Measurements from ENCODE around the gene MACF1.

The MACF1 gene

DNA sequence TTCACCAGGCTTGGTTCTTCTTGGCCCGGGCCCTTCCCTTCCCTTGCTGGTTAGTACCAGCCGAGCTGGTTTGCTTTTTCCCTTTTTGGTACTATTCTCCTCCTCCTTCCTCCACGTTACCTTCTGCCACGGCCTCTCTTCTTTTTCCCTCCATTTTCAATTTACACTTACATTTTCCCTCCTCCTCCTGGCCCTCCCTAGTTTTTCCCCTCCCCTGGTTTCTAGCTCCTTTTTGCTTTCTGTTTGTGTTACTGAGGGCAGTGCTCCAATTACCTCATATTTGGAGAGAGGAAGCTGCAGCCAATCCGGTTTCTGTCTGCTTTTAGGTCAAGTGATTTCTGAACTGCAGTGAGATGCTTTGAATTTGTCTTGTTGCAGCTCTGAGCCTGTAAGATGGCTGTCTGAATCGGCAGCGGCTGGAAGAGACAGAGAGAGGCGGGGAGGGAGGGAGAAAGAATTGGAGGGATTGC, 63.7 kb downstream of the MACF1 start:
- DNase-seq, result peak in 2 of 5 experiments; percentile 3 to 81

DNA sequence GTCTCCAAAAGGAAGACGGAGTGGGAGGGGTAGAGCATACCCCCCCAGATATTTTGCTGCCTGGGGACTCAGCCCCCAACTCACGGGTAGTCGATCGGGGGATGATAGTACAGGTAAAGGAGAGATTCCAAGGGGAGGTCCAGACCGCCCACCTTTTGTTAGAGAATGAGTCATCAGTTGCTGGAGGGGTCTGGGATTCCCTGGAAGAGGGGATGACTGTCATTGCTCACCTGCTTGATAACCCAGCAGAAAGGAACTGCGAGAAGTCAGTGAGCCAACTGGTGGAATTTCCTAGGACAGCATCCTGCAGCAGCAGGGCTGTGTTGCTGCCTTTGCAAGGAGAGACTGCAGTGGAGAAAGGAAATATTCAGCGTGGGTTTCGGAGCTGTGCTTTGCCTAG, 64.4 kb downstream of the MACF1 start:
- no peak for DNase-seq

DNA sequence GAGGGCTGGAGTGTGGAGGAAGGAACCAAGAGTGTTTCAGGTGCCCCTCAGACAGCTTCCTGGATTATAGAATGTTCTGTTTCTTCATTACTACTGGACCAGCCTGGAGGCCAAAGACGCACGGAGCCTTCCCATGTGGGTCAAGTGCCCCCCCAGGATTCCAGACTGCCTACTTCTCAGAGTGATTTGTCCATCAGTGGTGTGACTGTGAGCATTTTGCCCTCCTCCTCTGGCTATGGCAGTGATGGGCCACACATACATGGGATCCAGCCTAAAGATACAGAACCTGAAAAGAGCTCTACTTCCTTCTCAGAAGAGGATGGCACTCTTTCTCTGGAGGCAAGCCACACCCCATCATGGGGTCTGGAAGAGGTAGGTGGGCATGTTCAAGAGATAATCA, 64.9 kb downstream of the MACF1 start:
- no peak for DNase-seq

DNA sequence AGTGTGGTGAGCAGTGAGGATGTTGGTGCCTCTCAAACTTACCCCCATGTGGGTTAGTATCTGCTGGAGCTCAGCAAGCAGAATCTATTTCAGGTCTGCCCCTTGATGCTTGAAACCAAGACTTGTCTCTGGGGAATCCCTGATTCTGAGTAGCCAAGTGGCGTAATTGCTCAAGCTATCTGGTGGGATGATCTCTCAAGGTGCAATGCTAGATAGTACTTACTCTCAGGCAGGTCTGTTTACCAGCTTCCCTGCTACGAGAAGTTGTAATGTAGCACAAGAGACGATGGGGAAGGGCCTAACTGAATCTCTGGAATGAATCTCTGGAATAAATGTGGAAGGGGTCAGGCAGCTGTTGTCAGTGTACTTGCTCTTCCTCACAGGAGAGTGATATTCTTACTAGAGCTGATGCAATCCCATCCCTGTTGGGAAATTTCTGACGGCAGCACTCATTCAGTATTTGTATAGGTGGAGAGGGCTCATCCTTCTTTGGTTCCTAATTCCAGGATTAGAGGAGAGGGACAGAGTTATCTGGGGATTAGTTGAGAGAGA, 65.4 kb downstream of the MACF1 start:
- peak in 1 of 5 experiments; percentile 79 for DNase-seq

DNA sequence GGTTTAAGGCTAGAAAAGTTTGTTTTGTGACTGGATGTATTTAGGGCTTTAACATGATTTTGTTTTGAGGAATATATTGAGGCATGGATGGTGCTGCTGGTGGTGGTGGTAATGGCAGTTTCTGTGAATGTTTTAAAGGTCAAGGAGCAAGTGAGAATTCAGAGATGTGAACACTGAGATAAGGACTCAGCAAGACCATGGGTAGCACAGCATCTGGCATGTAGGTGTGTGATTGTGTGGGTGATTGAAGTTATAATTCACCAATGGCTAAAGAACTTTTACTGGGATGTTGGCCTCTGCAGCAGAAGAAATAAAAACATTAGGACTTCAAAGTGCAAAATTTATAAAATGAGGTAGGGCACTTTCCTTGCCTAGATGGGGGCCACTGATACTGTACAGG, 65.9 kb downstream of the MACF1 start:
- DNase-seq, result no peak

DNA sequence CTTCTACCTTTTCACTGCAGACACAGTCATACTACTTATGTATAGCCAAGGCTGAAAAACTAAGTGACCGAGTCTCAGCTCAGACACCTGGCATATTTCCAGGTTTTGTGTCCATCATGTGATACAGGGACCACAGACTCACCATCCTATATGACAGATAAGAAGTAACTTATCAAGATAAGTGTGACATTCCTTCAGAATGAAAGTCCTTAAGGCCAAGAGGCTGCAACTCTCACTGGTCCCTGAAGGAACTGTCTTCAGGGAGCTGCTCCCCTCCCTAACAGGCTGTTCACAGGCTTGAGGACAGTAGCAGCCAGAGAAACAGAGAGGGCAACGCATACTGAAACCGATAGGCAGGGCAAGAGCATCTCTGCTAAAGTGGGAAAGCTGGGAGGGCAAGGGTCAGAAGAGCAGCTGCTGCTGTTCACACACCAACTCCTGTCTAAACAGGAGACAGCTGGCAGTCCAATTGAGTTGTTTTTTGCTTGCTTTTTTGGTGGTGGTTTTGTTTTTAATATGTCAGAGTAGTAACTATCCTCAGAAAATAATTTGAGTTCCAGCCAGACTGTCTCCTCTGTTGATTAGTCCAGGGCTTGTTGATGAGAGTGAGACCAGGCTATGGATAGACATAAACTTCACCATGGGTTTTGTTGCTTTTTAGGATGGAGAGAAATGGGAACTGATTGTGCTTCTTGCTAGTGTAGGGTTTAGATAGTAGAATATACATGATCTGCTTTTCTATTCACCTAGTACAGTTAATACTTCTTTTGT, 67.7 kb downstream of the MACF1 start:
- peak in 1 of 5 experiments; percentile 60 for DNase-seq

DNA sequence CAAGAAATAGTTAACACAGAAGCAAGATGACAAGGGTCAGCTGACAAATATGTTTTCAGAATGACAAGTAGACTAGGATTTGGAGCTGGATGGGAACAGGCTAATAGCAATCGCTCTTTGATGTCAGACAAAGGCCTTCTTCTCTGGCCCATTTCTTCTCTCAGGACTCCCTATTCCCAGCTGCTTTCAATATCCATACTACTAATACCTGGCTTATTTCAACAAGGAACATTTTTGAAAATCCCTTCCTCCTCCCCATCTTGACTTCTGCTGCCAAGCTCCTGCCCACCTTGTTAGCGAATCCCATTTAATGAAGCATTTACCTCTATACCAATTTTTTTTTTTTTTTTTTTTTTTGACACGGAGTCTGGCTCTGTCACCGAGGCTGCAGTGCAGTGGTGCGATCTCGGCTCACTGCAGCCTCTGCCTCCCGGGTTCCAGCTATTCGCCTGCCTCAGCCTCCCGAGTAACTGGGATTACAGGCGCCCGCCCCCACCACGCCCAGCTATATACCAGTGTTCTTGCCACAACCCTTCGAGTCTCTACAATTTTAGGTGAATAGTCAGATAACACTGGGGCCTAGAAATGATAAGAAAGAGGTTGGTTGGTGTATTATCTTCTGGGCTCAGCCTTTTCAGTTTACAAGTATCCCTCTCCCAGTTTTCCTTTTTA, 68.4 kb downstream of the MACF1 start:
- DNase-seq, result no peak

DNA sequence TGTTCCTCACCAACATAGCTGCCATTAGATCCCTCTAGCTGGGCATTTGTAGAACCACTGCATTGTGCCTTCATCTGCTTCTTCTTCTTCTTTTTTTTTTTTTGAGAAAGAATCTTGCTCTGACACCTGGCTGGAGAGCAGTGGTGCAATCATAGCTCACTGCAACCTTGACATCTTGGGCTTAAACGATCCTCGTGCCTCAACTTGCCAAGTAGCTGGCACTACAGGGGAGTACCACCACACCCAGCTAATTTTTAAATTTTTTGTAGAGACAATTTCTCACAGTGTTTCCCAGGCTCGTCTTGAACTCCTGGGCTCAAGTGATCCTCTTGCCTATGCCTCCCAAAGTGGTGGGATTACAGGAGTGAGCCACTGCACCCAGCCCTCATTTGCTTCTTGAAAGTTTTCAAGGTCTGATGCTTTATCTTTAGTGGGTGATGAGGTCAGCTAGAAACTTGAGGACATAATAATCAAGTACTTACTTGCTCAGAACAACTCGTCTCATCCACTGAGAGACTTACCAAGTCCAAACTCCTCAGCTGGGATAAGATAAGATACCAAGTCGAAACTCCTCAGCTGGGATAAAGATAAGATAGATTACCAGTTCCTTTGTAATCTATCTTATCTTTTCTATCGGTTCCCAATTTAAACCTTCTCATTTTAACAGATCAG, 71.5 kb downstream of the MACF1 start:
- no peak for DNase-seq

DNA sequence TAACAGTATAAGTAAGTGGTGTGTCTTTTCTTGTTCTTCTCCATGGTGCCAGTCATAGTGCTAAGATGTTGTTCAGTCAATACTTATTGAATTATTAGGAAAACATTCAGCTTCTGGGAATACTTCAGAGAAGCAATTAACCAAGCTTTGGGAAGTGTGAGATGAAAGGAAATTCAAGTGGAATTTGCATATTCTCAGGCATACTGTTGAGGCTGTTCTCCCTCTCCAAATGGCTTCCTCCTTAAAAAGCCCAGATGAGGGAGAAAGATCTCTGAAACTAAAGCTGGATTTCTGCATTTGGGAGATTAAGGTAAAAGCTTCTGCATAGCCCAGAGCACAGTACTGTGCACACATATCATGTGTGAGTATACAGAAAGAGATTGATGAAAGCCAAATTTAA, 73.4 kb downstream of the MACF1 start:
- no peak for DNase-seq

DNA sequence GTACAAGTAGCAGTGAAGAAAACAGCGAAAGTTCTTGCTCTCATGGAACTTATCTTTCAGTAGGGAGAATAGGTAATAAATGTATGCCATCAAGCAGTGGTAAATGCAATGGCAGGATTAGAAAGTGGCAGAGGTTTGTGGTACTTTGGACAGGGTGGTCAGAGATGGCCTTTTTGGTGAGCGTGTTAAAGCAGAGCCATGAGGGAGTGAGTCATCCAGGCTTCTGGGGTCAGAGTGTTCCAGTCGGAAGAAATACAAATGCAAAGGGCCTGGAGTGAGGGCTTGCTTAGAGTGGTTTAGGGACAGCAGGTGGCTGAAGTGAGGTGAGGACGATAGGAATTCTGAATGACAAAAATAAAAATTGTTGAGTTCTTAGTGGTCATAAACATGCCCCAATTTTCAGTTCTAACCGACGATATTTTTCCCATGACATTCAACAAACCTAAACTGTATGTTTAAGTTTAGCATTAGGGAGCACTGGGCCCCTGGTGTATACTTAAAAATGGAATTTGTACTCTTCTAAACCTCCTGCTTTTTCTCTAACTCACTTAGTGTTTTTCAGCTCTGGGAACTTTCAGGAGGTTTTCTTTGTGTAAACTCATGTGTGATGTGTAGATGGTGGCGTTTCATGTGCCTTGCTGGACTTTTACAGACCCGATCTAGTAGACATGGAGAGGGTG, 78.2 kb downstream of the MACF1 start:
- no peak for DNase-seq

DNA sequence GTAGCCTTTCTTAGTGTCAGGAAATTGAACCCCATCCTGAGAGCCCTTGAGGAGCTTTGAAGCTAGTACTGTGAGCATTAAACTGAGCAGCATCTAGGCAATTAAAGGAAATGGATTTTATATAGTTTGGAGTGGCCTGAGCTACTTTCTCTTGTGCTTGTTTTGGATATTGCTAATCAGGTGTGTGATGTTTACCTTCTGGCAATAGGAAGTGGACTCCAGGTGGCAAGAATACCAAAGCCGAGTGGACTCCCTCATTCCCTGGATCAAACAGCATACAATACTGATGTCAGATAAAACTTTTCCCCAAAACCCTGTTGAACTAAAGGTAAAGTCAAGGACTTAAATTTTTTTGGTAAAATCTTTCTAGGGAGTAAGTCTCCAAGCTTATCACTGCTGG, 79.4 kb downstream of the MACF1 start:
- no peak for DNase-seq

DNA sequence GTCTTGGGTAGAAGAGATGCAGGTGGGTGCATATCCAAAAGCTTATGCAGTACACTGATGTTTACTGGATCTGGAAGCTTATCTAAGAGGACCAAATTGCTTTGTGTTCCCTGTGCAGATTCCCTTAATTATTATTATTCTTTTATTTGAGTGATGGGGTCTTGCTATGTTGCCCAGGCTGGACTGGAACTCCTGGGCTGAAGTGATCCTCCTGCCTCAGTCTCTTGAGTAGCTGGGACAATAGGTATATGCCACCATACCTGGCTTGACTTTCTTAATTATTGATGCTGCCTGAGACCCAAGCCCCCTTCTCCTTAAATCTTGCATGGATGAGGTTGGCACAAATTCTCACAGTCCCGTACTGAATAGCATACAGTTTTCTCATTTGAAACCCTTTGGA, 83.0 kb downstream of the MACF1 start:
- no peak for DNase-seq

DNA sequence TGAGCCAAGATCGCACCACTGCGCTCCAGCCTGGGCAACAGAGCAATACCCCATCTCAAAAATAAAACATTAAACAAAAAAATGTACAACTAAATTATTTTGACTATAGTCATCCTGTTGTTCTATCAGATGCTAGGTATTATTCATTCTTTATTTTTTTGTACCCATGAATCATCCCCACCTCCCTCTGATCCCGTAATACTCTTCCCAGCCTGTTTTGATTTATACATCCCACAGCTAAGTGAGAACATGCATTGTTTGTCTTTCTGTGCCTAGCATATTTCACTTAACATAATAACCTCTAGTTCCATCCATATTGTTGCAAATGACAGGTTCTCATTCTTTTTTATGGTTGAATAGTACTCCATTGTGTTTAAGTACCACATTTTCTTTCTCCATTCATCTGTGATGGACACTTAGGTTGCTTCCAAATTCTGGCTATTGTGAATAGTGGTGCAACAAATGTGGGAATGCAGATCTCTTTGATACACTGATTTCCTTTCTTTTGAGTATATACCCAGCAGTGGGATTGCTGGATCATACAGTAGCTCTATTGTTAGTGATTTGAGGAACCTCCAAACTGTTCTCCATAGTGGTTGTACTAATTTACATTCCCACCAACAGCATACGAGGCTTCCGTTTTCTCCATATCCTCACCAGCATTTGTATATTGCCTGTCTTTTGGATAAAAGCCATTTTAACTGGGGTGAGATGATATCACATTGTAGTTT, 84.4 kb downstream of the MACF1 start:
- DNase-seq, result no peak

DNA sequence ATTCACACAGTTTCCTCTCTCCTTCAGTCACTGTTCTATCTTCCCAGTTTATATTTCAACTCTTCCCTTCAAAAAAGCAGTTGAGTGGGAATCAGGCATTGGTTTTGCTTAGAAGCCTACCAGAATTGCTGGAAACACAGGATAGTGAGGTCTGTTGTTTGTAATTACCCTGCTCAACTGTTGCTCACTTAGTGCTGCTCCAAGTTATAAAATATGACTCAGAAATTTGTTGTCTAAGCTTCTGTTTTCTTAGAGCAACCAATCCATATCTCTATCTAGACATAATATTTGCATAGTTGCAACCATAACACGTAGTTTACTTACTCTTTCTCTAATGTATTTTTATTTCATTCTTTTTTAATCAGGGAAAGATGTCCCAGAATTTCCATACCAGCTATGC, 87.9 kb downstream of the MACF1 start:
- DNase-seq, result no peak

DNA sequence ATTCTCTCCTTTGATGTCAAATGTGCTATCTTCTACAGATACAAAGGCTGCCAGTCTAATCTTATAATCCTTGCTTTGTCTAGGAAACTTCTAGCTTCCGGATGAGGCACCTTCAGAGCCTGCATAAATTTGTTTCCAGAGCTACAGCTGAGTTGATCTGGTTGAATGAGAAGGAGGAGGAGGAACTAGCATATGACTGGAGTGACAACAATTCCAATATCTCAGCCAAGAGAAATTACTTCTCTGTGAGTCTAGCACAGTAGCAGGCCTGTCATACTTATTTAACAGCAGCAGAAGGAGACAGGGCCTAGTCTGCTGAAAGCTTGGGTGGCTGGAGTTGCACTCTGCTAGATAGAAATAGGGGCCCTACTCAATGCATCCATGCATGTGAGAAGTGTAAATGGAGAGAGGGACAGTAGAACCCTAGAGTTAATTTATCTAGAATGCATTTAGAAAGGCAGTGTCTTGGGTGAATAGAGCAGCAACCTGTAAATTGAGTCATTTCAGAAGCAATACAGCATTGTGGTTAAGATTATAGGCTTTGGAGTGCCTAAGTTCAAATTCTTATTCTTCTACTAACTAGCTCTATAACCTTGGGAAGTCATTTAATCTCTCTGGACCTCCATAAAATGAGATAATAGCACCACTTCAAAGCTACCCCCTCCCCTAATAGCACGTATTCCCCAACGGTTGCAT, 89.0 kb downstream of the MACF1 start:
- peak in 1 of 5 experiments; percentile 57 for DNase-seq

DNA sequence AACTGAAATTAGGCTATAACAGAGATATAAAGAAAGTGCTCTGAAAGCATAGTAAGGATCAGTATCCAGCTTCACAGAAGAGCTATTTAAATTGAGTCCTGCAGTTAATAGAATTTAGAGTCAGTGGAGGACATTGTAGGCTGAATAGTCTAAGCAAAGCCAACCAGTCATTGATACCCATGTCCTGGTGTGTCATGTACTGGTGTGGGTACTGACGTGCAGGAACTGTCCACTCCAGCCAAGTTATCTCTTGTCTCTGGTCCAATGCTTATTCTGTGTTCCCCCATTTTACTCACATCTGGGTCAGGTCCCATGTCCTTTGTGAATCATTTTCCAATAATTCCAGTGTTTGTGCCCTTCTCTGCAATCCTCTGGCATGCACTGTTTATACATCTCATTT, 90.0 kb downstream of the MACF1 start:
- no peak for DNase-seq

DNA sequence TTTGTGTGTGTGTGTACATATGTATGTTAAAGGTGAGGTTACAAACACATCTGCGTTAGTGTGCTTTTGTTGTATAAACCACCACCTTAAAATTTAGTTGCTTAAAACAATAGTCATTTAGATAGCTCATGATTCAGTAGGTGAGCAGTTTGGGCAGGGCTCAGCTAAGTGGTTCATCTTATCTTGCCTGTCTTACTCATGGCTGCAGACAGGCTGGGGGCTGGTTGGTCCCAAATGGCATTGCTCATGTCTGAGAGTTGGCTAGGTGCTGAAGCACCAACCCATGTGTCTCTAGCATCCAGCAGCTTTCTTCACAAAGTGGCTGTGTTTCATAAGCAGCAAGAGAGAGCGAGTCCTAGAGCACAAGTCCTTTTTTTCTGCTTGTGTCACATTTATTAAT, 91.4 kb downstream of the MACF1 start:
- no peak for DNase-seq

DNA sequence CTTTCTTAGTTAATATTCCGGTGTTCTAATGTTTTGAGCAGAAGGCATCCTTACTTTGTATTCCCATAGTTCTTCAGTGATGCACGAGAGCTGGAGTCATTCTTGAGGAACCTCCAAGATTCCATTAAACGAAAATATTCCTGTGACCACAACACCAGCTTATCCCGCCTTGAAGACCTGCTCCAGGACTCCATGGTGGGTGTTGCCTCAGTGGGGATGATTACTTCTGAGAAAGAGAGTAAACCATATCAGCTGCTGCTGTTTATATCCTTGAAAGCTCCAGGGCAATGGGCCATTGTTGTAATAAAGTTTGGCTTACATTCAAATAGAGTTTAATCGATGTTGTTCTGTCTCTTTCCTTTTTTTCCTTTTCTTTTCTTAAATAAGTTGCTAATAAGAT, 93.1 kb downstream of the MACF1 start:
- DNase-seq, result no peak

DNA sequence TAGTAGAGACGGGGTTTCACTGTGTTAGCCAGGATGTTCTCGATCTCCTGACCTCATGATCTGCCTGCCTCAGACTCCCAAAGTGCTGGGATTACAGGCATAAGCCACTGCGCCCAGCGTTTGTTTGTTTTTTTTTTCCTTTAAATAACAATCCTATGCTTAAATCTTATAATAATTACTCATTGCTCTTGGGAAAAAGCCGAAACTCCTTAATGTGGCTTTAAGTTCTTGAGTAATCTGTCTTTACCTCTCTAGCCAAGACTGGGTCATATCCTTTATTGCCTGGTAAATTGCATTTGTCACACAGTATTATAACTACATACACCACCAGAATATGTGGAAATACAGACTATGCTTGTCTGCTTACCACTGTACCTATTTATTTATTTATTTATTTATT, 97.1 kb downstream of the MACF1 start:
- DNase-seq, result no peak

DNA sequence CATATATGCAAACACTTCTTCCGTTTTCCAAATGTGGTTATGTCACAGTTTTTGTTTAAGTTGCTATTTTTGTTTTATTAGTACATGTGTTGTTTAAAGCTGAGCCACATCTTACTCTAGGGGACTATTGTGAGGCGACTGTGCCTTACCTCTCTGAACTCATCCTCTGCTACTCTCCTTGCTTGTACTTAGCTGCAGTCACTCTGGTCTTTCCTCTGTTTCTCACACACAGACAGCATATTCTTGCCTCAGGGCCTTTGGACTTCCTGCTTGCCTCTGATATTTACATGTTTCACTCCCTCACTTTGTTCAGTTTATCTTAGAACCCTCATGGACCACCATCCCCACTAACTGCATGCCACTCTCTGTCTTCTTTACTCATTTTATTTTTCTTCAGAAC, 101.1 kb downstream of the MACF1 start:
- no peak for DNase-seq

DNA sequence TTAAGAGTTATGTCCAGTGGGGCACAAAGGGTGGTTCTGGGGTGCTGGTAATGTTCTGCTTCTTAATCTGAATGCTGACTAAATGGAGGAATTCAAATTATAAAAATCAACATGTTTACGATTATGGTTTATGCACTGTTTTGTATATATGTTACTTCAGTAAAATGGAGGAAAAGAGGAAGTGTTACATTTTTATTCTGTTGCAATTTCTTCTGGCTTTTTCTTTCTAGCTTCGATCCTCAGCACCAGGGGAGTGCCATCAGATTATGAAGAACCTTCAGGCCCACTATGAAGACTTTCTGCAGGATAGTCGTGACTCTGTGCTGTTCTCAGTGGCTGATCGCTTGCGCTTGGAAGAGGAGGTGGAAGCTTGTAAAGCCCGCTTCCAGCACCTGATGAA, 105.5 kb downstream of the MACF1 start:
- DNase-seq, result no peak

DNA sequence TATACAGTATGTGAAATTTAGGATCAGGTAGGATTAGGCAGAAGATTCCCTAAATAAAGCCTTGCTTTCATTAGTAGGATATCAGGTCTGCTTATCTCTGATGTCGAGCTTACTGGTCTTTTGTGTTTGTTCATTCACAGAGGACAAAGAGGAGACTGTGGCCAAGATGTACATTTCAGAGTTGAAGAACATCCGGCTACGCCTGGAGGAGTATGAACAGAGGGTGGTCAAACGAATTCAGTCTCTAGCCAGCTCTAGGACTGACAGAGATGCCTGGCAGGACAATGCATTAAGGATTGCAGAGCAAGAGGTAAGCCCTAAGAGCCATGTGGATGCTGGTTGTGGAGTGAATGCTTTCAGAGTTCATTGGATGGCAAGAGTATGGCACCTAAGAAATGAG, 106.2 kb downstream of the MACF1 start:
- no peak for DNase-seq
